ENCODE results near the gene RYR2.

The RYR2 gene

GRCh38 chr1:237009611-237010010 lies 32.4 kb upstream of the RYR2 start:
- TF ChIP-seq SP1 (IDR thresholded peaks at IDR 0.05), result no peak
- TF ChIP-seq ELF4 (IDR thresholded peaks at IDR 0.05), result no peak
- no peak for TF ChIP-seq HDGF (IDR thresholded peaks at IDR 0.05; ENCODE audit: borderline replicate concordance)
- no peak for TF ChIP-seq CTBP1 (IDR thresholded peaks at IDR 0.05; ENCODE audit: borderline replicate concordance)
- no peak for TF ChIP-seq FOXK2 (IDR thresholded peaks at IDR 0.05)
- TF ChIP-seq ARNT (IDR thresholded peaks at IDR 0.05), result no peak
- TF ChIP-seq FOXM1 (IDR thresholded peaks at IDR 0.05; ENCODE audit: borderline replicate concordance), result no peak
- TF ChIP-seq TARDBP (IDR thresholded peaks at IDR 0.05), result no peak
- no peak for TF ChIP-seq ZNF384 (IDR thresholded peaks at IDR 0.05)
- TF ChIP-seq FOXA1 (IDR thresholded peaks at IDR 0.05), result no peak
- TF ChIP-seq PKNOX1 (IDR thresholded peaks at IDR 0.05), result no peak
- no peak for TF ChIP-seq LEF1 (IDR thresholded peaks at IDR 0.05; ENCODE audit: borderline replicate concordance)
- no peak for TF ChIP-seq NFRKB (IDR thresholded peaks at IDR 0.05)
- no peak for TF ChIP-seq SUZ12 (IDR thresholded peaks at IDR 0.05)
- no peak for TF ChIP-seq L3MBTL2 (conservative IDR thresholded peaks at IDR 0.05)
- TF ChIP-seq BHLHE40 (IDR thresholded peaks at IDR 0.05; ENCODE audit: borderline replicate concordance), result no peak
- CTCF ChIA-PET, result no interaction called here
- POLR2A ChIA-PET, result no interaction called here
- no peak for DNase-seq (ENCODE audit: extremely low spot score)

- no peak for DNase-seq (ENCODE audit: extremely low spot score)
- CTCF ChIA-PET, result no interaction called here
- TF ChIP-seq LEF1 (IDR thresholded peaks at IDR 0.05; ENCODE audit: borderline replicate concordance), result no peak
- TF ChIP-seq TARDBP (IDR thresholded peaks at IDR 0.05), result no peak
- TF ChIP-seq HDGF (IDR thresholded peaks at IDR 0.05; ENCODE audit: borderline replicate concordance), result no peak
- no peak for TF ChIP-seq CTBP1 (IDR thresholded peaks at IDR 0.05; ENCODE audit: borderline replicate concordance)
- no peak for TF ChIP-seq FOXK2 (IDR thresholded peaks at IDR 0.05)
- POLR2A ChIA-PET, result no interaction called here
Observed at GRCh38 chr1:237011432-237011831, 30.6 kb upstream of the RYR2 start.

- ChIA-PET POLR2A (no interaction called here), CTCF (no interaction called here)
- DNase-seq (ENCODE audit: extremely low spot score), result no peak
Observed at GRCh38 chr1:237012361-237012760, 29.6 kb upstream of the RYR2 start.

GRCh38 chr1:237012788-237013383 lies 29.1 kb upstream of the RYR2 start:
- ChIA-PET POLR2A (no interaction called here), CTCF (no interaction called here)
- DNase-seq (ENCODE audit: extremely low spot score), result peak; percentile 76
- TF ChIP-seq SP1 (IDR thresholded peaks at IDR 0.05) (no peak), L3MBTL2 (conservative IDR thresholded peaks at IDR 0.05) (peak; percentile 2; the same call in 1 of the 2 replicates)

More at GRCh38 chr1:237012361-237012760, 29.6 kb upstream of the RYR2 start:
- TF ChIP-seq ZNF384 (IDR thresholded peaks at IDR 0.05) (no peak), FOXM1 (IDR thresholded peaks at IDR 0.05; ENCODE audit: borderline replicate concordance) (no peak), LEF1 (IDR thresholded peaks at IDR 0.05; ENCODE audit: borderline replicate concordance) (no peak), FOXA1 (IDR thresholded peaks at IDR 0.05) (no peak), NFRKB (IDR thresholded peaks at IDR 0.05) (no peak), CTBP1 (IDR thresholded peaks at IDR 0.05; ENCODE audit: borderline replicate concordance) (no peak), HDGF (IDR thresholded peaks at IDR 0.05; ENCODE audit: borderline replicate concordance) (no peak), ARNT (IDR thresholded peaks at IDR 0.05) (no peak), SP1 (IDR thresholded peaks at IDR 0.05) (no peak), ELF4 (IDR thresholded peaks at IDR 0.05) (no peak), L3MBTL2 (conservative IDR thresholded peaks at IDR 0.05) (no peak), BHLHE40 (IDR thresholded peaks at IDR 0.05; ENCODE audit: borderline replicate concordance) (no peak), FOXK2 (IDR thresholded peaks at IDR 0.05) (no peak), TARDBP (IDR thresholded peaks at IDR 0.05) (no peak), SUZ12 (IDR thresholded peaks at IDR 0.05) (no peak), PKNOX1 (IDR thresholded peaks at IDR 0.05) (no peak)

GRCh38 chr1:237013608-237014007 lies 28.4 kb upstream of the RYR2 start:
- ChIA-PET POLR2A (no interaction called here), CTCF (no interaction called here)
- no peak for DNase-seq (ENCODE audit: extremely low spot score)
- TF ChIP-seq ELF4 (IDR thresholded peaks at IDR 0.05) (no peak), SP1 (IDR thresholded peaks at IDR 0.05) (no peak), HDGF (IDR thresholded peaks at IDR 0.05; ENCODE audit: borderline replicate concordance) (no peak), CTBP1 (IDR thresholded peaks at IDR 0.05; ENCODE audit: borderline replicate concordance) (no peak), FOXM1 (IDR thresholded peaks at IDR 0.05; ENCODE audit: borderline replicate concordance) (no peak), ZNF384 (IDR thresholded peaks at IDR 0.05) (no peak), SUZ12 (IDR thresholded peaks at IDR 0.05) (no peak), LEF1 (IDR thresholded peaks at IDR 0.05; ENCODE audit: borderline replicate concordance) (no peak), ARNT (IDR thresholded peaks at IDR 0.05) (no peak)

GRCh38 chr1:237016626-237017025 lies 25.4 kb upstream of the RYR2 start:
- CTCF ChIA-PET, result no interaction called here
- no peak for TF ChIP-seq NFRKB (IDR thresholded peaks at IDR 0.05)
- no peak for TF ChIP-seq BHLHE40 (IDR thresholded peaks at IDR 0.05; ENCODE audit: borderline replicate concordance)
- TF ChIP-seq L3MBTL2 (conservative IDR thresholded peaks at IDR 0.05), result no peak
- no peak for TF ChIP-seq FOXM1 (IDR thresholded peaks at IDR 0.05; ENCODE audit: borderline replicate concordance)
- no peak for TF ChIP-seq TARDBP (IDR thresholded peaks at IDR 0.05)
- no peak for TF ChIP-seq ZNF384 (IDR thresholded peaks at IDR 0.05)
- no peak for TF ChIP-seq CTBP1 (IDR thresholded peaks at IDR 0.05; ENCODE audit: borderline replicate concordance)
- no peak for TF ChIP-seq FOXK2 (IDR thresholded peaks at IDR 0.05)
- TF ChIP-seq ELF4 (IDR thresholded peaks at IDR 0.05), result no peak
- DNase-seq (ENCODE audit: extremely low spot score), result no peak
- POLR2A ChIA-PET, result no interaction called here

- ChIA-PET CTCF (no interaction called here), POLR2A (no interaction called here)
- no peak for DNase-seq (ENCODE audit: extremely low spot score)
- TF ChIP-seq FOXM1 (IDR thresholded peaks at IDR 0.05; ENCODE audit: borderline replicate concordance) (no peak), ZNF384 (IDR thresholded peaks at IDR 0.05) (no peak), PKNOX1 (IDR thresholded peaks at IDR 0.05) (no peak), ARNT (IDR thresholded peaks at IDR 0.05) (no peak), BHLHE40 (IDR thresholded peaks at IDR 0.05; ENCODE audit: borderline replicate concordance) (no peak), SP1 (IDR thresholded peaks at IDR 0.05) (no peak), LEF1 (IDR thresholded peaks at IDR 0.05; ENCODE audit: borderline replicate concordance) (no peak), CTBP1 (IDR thresholded peaks at IDR 0.05; ENCODE audit: borderline replicate concordance) (no peak), HDGF (IDR thresholded peaks at IDR 0.05; ENCODE audit: borderline replicate concordance) (no peak), NFRKB (IDR thresholded peaks at IDR 0.05) (no peak), FOXA1 (IDR thresholded peaks at IDR 0.05) (no peak), L3MBTL2 (conservative IDR thresholded peaks at IDR 0.05) (no peak), SUZ12 (IDR thresholded peaks at IDR 0.05) (no peak), ELF4 (IDR thresholded peaks at IDR 0.05) (no peak)
Observed at GRCh38 chr1:237018896-237019295, 23.1 kb upstream of the RYR2 start.

All from HEK293T (cell line).